Endothelial cell (in vitro differentiated cells): ENCODE data around the gene TRIO. TPM values are rescaled to one million over a fixed set of nuclear protein-coding genes. Genes with fewer than 3 reads are reported as not detected.

Experiments used
- DNase-seq: peaks from one replicate; pipeline ENCODE4 v3.0.0; 2021; ENCODE audit warnings: low spot score
- H3K27ac Mint-ChIP-seq: one replicate; pipeline ENCODE4 v1.8.0; 2021; ENCODE audit warnings: mixed read lengths, inconsistent platforms; ENCODE audit not compliant: unreplicated experiment
- H3K27me3 Mint-ChIP-seq: one replicate; pipeline ENCODE4 v1.8.0; 2021; ENCODE audit warnings: mild to moderate bottlenecking, moderate library complexity, mixed read lengths, inconsistent platforms; ENCODE audit not compliant: unreplicated experiment
- H3K36me3 Mint-ChIP-seq: one replicate; pipeline ENCODE4 v1.8.0; 2021; ENCODE audit warnings: mild to moderate bottlenecking, low read depth, mixed read lengths, inconsistent platforms; ENCODE audit not compliant: unreplicated experiment
- H3K4me1 Mint-ChIP-seq: one replicate; pipeline ENCODE4 v1.8.0; 2021; ENCODE audit warnings: mild to moderate bottlenecking, mixed read lengths, inconsistent platforms; ENCODE audit not compliant: unreplicated experiment
- H3K4me3 Mint-ChIP-seq: one replicate; pipeline ENCODE4 v1.8.0; 2021; ENCODE audit warnings: mild to moderate bottlenecking, mixed read lengths, inconsistent platforms; ENCODE audit not compliant: unreplicated experiment
- H3K9me3 Mint-ChIP-seq: one replicate; pipeline ENCODE4 v1.8.0; 2021; ENCODE audit warnings: mixed read lengths, inconsistent platforms; ENCODE audit not compliant: unreplicated experiment
- CTCF ChIP-seq: fragments of 200-600 bp; sonication (generic); IDR thresholded peaks from one replicate; pipeline ENCODE4 v1.5.0; 2021; ENCODE audit warnings: antibody characterized with exemption; ENCODE audit not compliant: unreplicated experiment
- total RNA-seq: library from RNA; stranded (reverse); fragmentation: NEBNext Ultra II Directional; extraction: Animal tissue kit (Norgen Biotek cat#: 25700); gene quantifications from one replicate; pipeline ENCODE4 v1.2.1, GENCODE V29; 2021; ENCODE audit not compliant: unreplicated experiment

TRIO gene
- total RNA-seq, 1 donor from 2014 or later = 229 TPM

DNA sequence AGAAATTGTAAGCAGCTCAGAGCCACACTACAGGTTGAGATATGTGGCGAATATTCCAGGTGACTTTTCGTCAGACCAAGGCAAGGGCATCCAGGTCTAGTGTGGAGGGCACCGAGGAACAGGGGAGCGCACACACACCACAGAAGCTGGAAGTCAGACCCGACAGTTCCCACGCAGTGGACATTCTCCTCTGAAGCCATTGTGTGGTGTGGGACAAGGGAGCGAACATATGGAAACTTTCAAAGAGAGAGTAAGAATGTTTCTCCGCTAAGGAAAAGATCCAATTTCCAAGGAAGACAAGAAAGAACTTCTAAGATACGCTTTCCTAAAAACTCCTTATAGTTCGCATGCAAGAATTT is 297.1 kb downstream of the TRIO start:
- H3K9me3 Mint-ChIP-seq = no peaks in the 10 kb centered on the region
- peaks cover 67% of the 10 kb centered on the region for H3K4me1 Mint-ChIP-seq
- peaks cover 7% of the 10 kb centered on the region for H3K27me3 Mint-ChIP-seq
- TF ChIP-seq CTCF = no peak
- H3K4me3 Mint-ChIP-seq = peak overlapping the region; percentile 58
- peak overlapping the region; percentile 92 for H3K27ac Mint-ChIP-seq
- peaks cover 49% of the 10 kb centered on the region for H3K36me3 Mint-ChIP-seq
- no peak for DNase-seq

GRCh38 chr5:14440582-14441431 is 297.7 kb downstream of the TRIO start:
- DNase-seq = no peak
- H3K27ac Mint-ChIP-seq = peak overlapping the region; percentile 92
- peaks cover 44% of the 10 kb centered on the region for H3K36me3 Mint-ChIP-seq
- H3K4me3 Mint-ChIP-seq = peak overlapping the region; percentile 58
- peaks cover 5% of the 10 kb centered on the region for H3K27me3 Mint-ChIP-seq
- TF ChIP-seq CTCF = no peak
- H3K4me1 Mint-ChIP-seq = peaks cover 68% of the 10 kb centered on the region
- no peaks in the 10 kb centered on the region for H3K9me3 Mint-ChIP-seq

- TF ChIP-seq CTCF = no peak
- peaks cover 38% of the 10 kb centered on the region for H3K36me3 Mint-ChIP-seq
- H3K4me3 Mint-ChIP-seq = peak overlapping the region; percentile 49
- peak overlapping the region; percentile 16 for H3K27ac Mint-ChIP-seq
- no peaks in the 10 kb centered on the region for H3K9me3 Mint-ChIP-seq
- peaks cover 74% of the 10 kb centered on the region for H3K4me1 Mint-ChIP-seq
- DNase-seq = no peak
- peaks cover 5% of the 10 kb centered on the region for H3K27me3 Mint-ChIP-seq
These were observed 298.5 kb downstream of the TRIO start for GRCh38 chr5:14441641-14442040.

DNA sequence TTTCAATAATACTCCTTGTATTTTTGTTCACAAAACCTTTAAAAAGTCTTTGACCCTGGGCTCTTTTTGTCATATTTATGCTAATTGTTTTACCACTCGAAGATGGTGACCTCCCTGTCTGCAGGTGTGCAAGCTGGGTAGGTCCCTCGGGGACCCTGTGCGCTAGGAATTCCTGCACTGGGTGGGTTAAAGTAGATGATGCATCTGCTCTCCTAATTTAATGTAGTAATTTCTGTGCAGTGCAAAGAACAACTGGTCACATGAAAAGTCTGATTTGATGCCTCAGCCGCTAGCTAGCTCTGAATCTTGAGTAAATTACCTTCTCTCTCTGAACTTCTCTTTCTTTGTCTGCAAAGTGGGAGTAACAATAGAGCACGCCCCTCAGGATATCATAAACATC is 299.4 kb downstream of the TRIO start:
- Mint-ChIP-seq H3K36me3 (peaks cover 38% of the 10 kb centered on the region), H3K27me3 (peaks cover 8% of the 10 kb centered on the region), H3K4me1 (peaks cover 77% of the 10 kb centered on the region), H3K4me3 (peak overlapping the region; percentile 47), H3K27ac (no peak overlapping the region), H3K9me3 (no peaks in the 10 kb centered on the region)
- TF ChIP-seq CTCF = no peak
- DNase-seq = no peak

GRCh38 chr5:14443671-14444093 is 300.5 kb downstream of the TRIO start:
- no peak for TF ChIP-seq CTCF
- H3K9me3 Mint-ChIP-seq = no peaks in the 10 kb centered on the region
- no peak overlapping the region for H3K4me3 Mint-ChIP-seq
- peaks cover 71% of the 10 kb centered on the region for H3K4me1 Mint-ChIP-seq
- peaks cover 7% of the 10 kb centered on the region for H3K27me3 Mint-ChIP-seq
- no peak for DNase-seq
- H3K27ac Mint-ChIP-seq = peak overlapping the region; percentile 99
- peaks cover 30% of the 10 kb centered on the region for H3K36me3 Mint-ChIP-seq
